Neural crest cell (in vitro differentiated cells): Measurements from ENCODE around the gene STX16. TPM values are rescaled to one million over a fixed set of nuclear protein-coding genes. Genes with fewer than 3 reads are reported as not detected.

Experiments used
- DNase-seq: peaks from one replicate; pipeline ENCODE4 v3.0.0; 2021; ENCODE audit warnings: low read depth, mixed read lengths, low spot score
- H3K27ac Mint-ChIP-seq: one replicate; pipeline ENCODE4 v1.8.0; 2021; ENCODE audit warnings: mild to moderate bottlenecking, mixed read lengths; ENCODE audit not compliant: unreplicated experiment
- H3K27me3 Mint-ChIP-seq: 2 replicates; pipeline ENCODE4 v1.8.0; 2021; ENCODE audit warnings: low read depth, mild to moderate bottlenecking, mixed read lengths
- H3K36me3 Mint-ChIP-seq: 2 replicates; pipeline ENCODE4 v1.8.0; 2021; ENCODE audit warnings: low read depth, mild to moderate bottlenecking, mixed read lengths
- H3K4me1 Mint-ChIP-seq: 2 replicates; pipeline ENCODE4 v1.8.0; 2021; ENCODE audit warnings: mixed read lengths
- H3K4me3 Mint-ChIP-seq: one replicate; pipeline ENCODE4 v1.8.0; 2021; ENCODE audit warnings: mild to moderate bottlenecking, mixed read lengths
- H3K9me3 Mint-ChIP-seq: 2 replicates; pipeline ENCODE4 v1.8.0; 2021; ENCODE audit warnings: mixed read lengths
- CTCF ChIP-seq: fragments of 200-600 bp; sonication (generic); conservative IDR thresholded peaks from 2 replicates; pipeline ENCODE4 v1.5.0; 2021; ENCODE audit warnings: antibody characterized with exemption, mild to moderate bottlenecking
- total RNA-seq: library from RNA; stranded (reverse); gene quantifications from 2 replicates; pipeline ENCODE4 v1.2.1, GENCODE V29; 2021

STX16 gene
- total RNA-seq, 1 donor from 2014 or later: 58.7 TPM

DNA sequence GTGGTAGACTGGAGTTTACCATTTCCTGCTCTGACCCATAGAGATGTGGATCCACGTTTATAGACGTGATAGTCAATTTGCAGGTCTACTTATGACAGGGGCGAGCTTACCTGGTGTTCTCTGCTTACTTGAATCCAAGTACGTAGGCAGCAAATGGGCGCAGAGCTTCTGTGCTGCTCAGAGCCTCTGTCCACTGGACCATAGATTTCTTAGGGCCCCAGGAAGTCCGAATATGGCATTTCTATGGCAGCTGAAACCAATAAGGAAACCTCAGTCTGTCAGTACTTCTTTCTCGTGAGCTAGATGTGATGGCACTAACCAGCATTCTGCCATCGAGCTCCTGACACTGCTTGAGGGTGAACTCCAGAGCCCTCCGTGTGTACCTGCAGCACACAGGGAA is 22.0 kb downstream of the STX16 start:
- no peak for DNase-seq
- TF ChIP-seq CTCF: no peak
- Mint-ChIP-seq H3K9me3 (no peaks in the 10 kb centered on the region), H3K27ac (no peak overlapping the region), H3K4me3 (no peak overlapping the region), H3K27me3 (no peaks in the 10 kb centered on the region), H3K4me1 (no peaks in the 10 kb centered on the region), H3K36me3 (no peaks in the 10 kb centered on the region)

DNA sequence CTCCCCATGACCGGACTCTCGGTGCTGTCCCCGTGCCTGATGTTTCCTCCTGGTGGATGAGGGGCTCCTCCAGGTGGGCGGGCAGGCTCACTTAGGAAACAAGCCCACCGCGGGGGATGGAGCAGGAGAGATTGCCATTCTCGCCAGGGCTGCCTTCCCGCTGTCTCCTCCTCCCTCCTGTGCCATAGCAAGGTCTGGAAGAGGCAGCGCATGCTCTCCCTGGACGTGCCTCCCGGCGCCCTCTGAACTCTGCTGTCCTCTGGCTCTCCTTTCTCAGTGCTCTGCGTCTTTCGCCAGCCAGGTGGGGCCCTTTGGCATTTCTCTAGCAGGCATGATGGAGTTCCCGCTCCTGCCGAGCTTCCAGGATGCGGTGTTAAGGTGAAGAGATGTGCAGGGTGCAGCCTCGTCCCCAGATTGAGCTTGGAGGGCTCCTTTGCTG is 24.1 kb downstream of the STX16 start:
- no peak for DNase-seq
- Mint-ChIP-seq H3K36me3 (peaks cover 5% of the 10 kb centered on the region), H3K27me3 (no peaks in the 10 kb centered on the region), H3K27ac (no peak overlapping the region), H3K4me1 (no peaks in the 10 kb centered on the region), H3K4me3 (no peak overlapping the region), H3K9me3 (no peaks in the 10 kb centered on the region)
- TF ChIP-seq CTCF: no peak

DNA sequence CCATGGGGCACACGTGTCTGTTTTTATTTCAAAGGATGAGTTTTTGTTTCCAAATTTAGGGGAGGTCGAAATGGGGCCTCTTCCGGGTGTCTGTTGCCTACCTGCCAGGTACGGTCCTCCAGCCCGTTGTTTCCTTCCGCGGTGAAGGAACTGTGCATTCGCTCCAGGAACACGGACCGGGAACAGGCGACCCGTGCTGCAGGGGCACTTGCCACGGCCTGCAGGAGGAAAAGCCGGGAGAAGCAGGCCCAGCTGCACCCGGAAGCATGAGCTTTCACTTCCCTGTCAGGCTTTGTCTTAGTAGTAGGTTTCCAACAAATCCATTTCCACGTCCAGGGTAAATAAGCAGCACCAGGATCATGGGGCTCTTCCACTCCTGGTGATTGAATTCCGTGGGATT is 24.6 kb downstream of the STX16 start:
- no peak overlapping the region for H3K27ac Mint-ChIP-seq
- H3K36me3 Mint-ChIP-seq: peaks cover 9% of the 10 kb centered on the region
- TF ChIP-seq CTCF: no peak
- no peaks in the 10 kb centered on the region for H3K9me3 Mint-ChIP-seq
- H3K27me3 Mint-ChIP-seq: no peaks in the 10 kb centered on the region
- no peak overlapping the region for H3K4me3 Mint-ChIP-seq
- no peak for DNase-seq
- H3K4me1 Mint-ChIP-seq: no peaks in the 10 kb centered on the region

GRCh38 chr20:58676161-58676560 is 25.1 kb downstream of the STX16 start:
- no peak overlapping the region for H3K27ac Mint-ChIP-seq

DNA sequence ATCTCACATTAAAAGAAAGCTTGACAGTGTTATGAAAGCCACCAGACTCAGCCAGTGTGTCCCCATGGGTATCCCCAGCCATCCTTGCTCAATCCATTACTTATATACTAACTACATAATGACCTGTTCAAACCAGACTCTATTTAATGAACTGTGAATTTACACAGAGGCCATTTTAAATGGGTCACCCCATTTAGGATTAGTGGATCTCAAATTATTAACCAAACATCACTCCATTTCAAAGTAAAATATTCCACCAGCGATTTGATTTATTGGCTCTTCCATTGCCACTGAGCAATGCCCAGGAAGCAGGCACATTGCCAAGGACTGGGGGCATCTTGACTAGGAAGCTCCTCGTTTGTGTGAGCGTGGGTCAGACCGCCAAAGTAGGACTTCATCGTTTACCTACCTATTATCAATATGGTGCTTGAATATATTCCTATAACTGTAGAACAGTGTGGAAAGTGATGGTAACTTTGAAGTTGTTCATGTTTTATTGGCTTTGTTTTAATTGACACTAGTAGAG is 26.1 kb downstream of the STX16 start:
- DNase-seq: no peak
- Mint-ChIP-seq H3K36me3 (peaks cover 10% of the 10 kb centered on the region), H3K27me3 (no peaks in the 10 kb centered on the region), H3K4me3 (no peak overlapping the region), H3K4me1 (no peaks in the 10 kb centered on the region), H3K27ac (no peak overlapping the region), H3K9me3 (no peaks in the 10 kb centered on the region)
- TF ChIP-seq CTCF: no peak

More at GRCh38 chr20:58676161-58676560, 25.1 kb downstream of the STX16 start:
- TF ChIP-seq CTCF: no peak
- H3K9me3 Mint-ChIP-seq: no peaks in the 10 kb centered on the region
- H3K36me3 Mint-ChIP-seq: peaks cover 10% of the 10 kb centered on the region
- H3K27me3 Mint-ChIP-seq: no peaks in the 10 kb centered on the region
- no peak for DNase-seq
- H3K4me3 Mint-ChIP-seq: no peak overlapping the region
- H3K4me1 Mint-ChIP-seq: no peaks in the 10 kb centered on the region
